ENCODE measurements around the gene METTL16.

DNA sequence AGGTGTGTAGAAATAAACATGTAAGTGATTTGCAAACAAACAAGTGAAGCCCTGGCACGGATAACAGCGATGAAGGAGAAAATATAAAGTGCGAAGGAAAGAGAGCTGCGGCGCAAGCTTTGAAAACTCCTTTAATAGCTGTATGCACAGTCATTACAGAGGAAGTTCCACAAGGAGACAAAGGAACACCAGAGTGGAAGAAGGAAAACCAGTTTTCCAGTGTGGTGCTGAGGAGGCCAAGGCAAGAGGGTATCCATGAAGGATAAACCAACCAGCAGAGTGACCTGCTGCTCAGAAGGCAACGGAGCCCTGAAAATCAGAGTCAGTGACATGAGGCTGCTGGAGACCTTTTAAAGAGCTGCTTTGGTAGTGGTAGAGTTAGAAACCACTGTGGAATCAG, 24.4 kb downstream of the METTL16 start:
- TF ChIP-seq, protein P1, sequence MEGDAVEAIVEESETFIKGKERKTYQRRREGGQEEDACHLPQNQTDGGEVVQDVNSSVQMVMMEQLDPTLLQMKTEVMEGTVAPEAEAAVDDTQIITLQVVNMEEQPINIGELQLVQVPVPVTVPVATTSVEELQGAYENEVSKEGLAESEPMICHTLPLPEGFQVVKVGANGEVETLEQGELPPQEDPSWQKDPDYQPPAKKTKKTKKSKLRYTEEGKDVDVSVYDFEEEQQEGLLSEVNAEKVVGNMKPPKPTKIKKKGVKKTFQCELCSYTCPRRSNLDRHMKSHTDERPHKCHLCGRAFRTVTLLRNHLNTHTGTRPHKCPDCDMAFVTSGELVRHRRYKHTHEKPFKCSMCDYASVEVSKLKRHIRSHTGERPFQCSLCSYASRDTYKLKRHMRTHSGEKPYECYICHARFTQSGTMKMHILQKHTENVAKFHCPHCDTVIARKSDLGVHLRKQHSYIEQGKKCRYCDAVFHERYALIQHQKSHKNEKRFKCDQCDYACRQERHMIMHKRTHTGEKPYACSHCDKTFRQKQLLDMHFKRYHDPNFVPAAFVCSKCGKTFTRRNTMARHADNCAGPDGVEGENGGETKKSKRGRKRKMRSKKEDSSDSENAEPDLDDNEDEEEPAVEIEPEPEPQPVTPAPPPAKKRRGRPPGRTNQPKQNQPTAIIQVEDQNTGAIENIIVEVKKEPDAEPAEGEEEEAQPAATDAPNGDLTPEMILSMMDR (IDR thresholded peaks at IDR 0.05; ENCODE audit: insufficient read depth, low read length, poor library complexity, severe bottlenecking) = no peak
- no peak for TF ChIP-seq EZH2phosphoT487 (conservative IDR thresholded peaks at IDR 0.05; ENCODE audit: low read length)
